ENCODE results near the gene TECPR1. TPM values are rescaled to one million over a fixed set of nuclear protein-coding genes. Genes with fewer than 3 reads are reported as not detected.

Gene TECPR1
- total and polyA plus RNA-seq, 2 donors (not counting 3 experiments of a cell fraction or from before 2014, with no cell fraction given) = 12.3 to 97.5 TPM

DNA sequence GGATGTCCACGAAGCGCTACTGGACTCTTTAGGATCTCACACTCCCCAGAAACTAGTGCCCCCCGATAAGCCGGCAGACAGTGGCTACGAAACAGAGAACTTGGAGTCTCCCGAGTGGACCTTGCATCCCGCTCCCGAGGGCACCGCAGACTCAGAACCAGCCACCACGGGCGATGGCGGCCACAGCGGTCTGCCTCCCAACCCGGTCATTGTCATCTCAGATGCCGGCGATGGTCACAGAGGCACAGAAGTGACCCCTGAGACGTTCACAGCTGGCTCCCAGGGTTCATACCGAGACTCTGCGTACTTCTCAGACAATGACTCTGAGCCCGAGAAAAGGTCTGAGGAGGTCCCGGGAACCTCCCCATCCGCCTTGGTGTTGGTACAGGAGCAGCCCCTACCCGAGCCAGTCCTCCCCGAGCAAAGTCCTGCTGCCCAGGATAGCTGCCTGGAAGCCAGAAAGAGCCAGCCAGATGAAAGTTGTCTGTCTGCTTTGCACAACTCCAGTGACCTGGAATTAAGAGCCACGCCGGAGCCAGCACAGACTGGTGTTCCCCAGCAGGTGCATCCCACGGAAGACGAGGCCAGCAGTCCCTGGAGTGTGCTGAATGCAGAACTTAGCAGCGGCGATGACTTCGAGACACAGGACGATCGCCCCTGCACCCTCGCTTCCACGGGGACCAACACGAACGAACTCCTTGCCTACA lies 58.4 kb downstream of the TECPR1 start:
- CTCF ChIA-PET = no interaction called here

More for the DNA sequence above, 58.4 kb downstream of the TECPR1 start:
- H3K36me3 ChIP-seq (ENCODE audit: control insufficient read depth in 2 of 2, extremely low read depth in 1 of 2, insufficient read depth in 2 of 2, low read length in 2 of 2) = peaks cover 6 to 30% of the 10 kb centered on the region in 2 experiments
- no peak overlapping the region for H2AFZ ChIP-seq (ENCODE audit: low read depth, low read length)
- POLR2A ChIA-PET = no interaction called here
- no peaks in the 10 kb centered on the region for H3K9me1 ChIP-seq (replicated peaks; ENCODE audit: control insufficient read depth, extremely low read depth, insufficient read depth, low read length)
- TF ChIP-seq, protein P1, sequence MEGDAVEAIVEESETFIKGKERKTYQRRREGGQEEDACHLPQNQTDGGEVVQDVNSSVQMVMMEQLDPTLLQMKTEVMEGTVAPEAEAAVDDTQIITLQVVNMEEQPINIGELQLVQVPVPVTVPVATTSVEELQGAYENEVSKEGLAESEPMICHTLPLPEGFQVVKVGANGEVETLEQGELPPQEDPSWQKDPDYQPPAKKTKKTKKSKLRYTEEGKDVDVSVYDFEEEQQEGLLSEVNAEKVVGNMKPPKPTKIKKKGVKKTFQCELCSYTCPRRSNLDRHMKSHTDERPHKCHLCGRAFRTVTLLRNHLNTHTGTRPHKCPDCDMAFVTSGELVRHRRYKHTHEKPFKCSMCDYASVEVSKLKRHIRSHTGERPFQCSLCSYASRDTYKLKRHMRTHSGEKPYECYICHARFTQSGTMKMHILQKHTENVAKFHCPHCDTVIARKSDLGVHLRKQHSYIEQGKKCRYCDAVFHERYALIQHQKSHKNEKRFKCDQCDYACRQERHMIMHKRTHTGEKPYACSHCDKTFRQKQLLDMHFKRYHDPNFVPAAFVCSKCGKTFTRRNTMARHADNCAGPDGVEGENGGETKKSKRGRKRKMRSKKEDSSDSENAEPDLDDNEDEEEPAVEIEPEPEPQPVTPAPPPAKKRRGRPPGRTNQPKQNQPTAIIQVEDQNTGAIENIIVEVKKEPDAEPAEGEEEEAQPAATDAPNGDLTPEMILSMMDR (IDR thresholded peaks at IDR 0.05; ENCODE audit: extremely low read depth in 1 of 2, insufficient read depth in 1 of 2, low read depth in 1 of 2, low read length in 2 of 2) = no peak
- TF ChIP-seq POLR2A (IDR thresholded peaks at IDR 0.05; ENCODE audit: low read depth, low read length) = no peak
- TF ChIP-seq, protein P2, sequence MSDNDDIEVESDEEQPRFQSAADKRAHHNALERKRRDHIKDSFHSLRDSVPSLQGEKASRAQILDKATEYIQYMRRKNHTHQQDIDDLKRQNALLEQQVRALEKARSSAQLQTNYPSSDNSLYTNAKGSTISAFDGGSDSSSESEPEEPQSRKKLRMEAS (IDR thresholded peaks at IDR 0.05; ENCODE audit: insufficient read depth, insufficient read length) = no peak
- no peak for TF ChIP-seq MYC (IDR thresholded peaks at IDR 0.05; ENCODE audit: low read depth, low read length)
- no peak for TF ChIP-seq POLR2AphosphoS5 (IDR thresholded peaks at IDR 0.05; ENCODE audit: insufficient read depth, low read depth, low read length)
- TF ChIP-seq EZH2 (IDR thresholded peaks at IDR 0.05; ENCODE audit: borderline replicate concordance, low read depth, low read length, severe bottlenecking) = no peak
- TF ChIP-seq GATA2 (IDR thresholded peaks at IDR 0.05; ENCODE audit: insufficient read depth, insufficient read length, low read depth, low read length) = no peak
- no peak for TF ChIP-seq FOS (IDR thresholded peaks at IDR 0.05; ENCODE audit: borderline replicate concordance, insufficient read depth, low read length)
- TF ChIP-seq JUN (IDR thresholded peaks at IDR 0.05; ENCODE audit: borderline replicate concordance, insufficient read depth, insufficient read length, low read depth) = no peak
- no peak overlapping the region for H3K27ac ChIP-seq (ENCODE audit: insufficient read depth, low read depth, low read length)
- H3K4me2 ChIP-seq (ENCODE audit: insufficient read depth, low read length) = no peak overlapping the region
- H3K79me2 ChIP-seq (ENCODE audit: control insufficient read depth, insufficient read depth, low read length) = no peaks in the 10 kb centered on the region
- no peak overlapping the region for H3K4me3 ChIP-seq (replicated peaks in 1 of 3; ENCODE audit: insufficient read depth in 1 of 3, low read depth in 1 of 3, low read length in 3 of 3)
- dilution Hi-C loops (cut with MboI; ENCODE audit: extremely low pct_ligation_motif_present, low sequenced_read_pairs) = no loop called here
- intact Hi-C loops (cut with micrococcal nuclease) = no loop called here
- H3K27me3 ChIP-seq (ENCODE audit: control insufficient read depth in 2 of 2, insufficient read depth in 2 of 2, low read length in 2 of 2) = no peaks in the 10 kb centered on the region
- H4K20me1 ChIP-seq (replicated peaks; ENCODE audit: control insufficient read depth, extremely low read depth, insufficient read depth, low read length) = no peaks in the 10 kb centered on the region
- no peak overlapping the region for H3K9ac ChIP-seq (replicated peaks; ENCODE audit: extremely low read depth, insufficient read depth, low read length)
- no TSS peak for BruUV-seq (replicated peaks)
- no peaks in the 10 kb centered on the region for H3K4me1 ChIP-seq (ENCODE audit: control insufficient read depth, extremely low read depth, insufficient read depth, low read length)
- H3K9me3 ChIP-seq (replicated peaks; ENCODE audit: control insufficient read depth, insufficient read depth, low read length) = no peaks in the 10 kb centered on the region
- no peak for FAIRE-seq
- DNase-seq (ENCODE audit: low read depth, low spot score) = no peak
